ENCODE results near the gene PLEKHA7. TPM values are rescaled to one million over a fixed set of nuclear protein-coding genes. Genes with fewer than 3 reads are reported as not detected.

PLEKHA7 gene
- total RNA-seq, 1 experiment from 2014 or later, result 13.0 TPM

- peak; percentile 64; the same call in 1 of the 2 replicates for TF ChIP-seq KAT7 (CRISPR knock-in tag; IDR thresholded peaks at IDR 0.05; ENCODE audit: borderline replicate concordance)
Measured at GRCh38 chr11:16738193-16738946, 275.8 kb downstream of the PLEKHA7 start, which contains the start of gene C11orf58 (continued).

DNA sequence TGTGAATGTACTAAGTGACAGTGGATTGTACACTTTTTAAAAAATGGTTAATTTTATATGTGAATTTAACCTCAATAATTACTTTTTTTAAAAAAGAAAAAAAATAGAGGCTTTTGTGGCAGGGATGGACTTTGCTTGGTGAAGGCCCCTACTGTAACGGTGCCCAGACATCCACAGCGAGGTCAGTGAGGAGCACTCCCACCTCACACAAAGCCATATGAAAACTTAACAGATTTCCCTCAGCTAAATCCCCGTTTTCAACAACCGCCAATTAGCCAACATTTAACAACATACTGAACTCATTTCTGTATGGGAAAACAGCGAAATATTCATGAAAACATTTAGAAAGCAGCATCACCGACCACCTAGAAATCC is 276.4 kb downstream of the PLEKHA7 start:
- Mint-ChIP-seq H3K27ac (no peak overlapping the region; the same call in 1 of the 2 replicates), H3K36me3 (peaks cover 12% of the 10 kb centered on the region), H3K4me3 (no peak overlapping the region), H3K9me3 (peaks cover 8% of the 10 kb centered on the region), H3K4me1 (peaks cover 17% of the 10 kb centered on the region), H3K27me3 (ENCODE audit: low read depth) (peaks cover under 1% of the 10 kb centered on the region; the same call in 1 of the 2 replicates)
- ChIA-PET CTCF (interaction anchor here (0.6 to 1.7 kb wide), 3 partner anchors 36 to 124 kb away, joined by 3 to 11 read pairs (median 3); no protein-coding TSS in a partner anchor), POLR2A (interaction anchor here (1.1 to 1.7 kb wide), 2 partner anchors 13 to 340 kb away, joined by 3 read pairs; partner anchors contain the start of gene RPS13)
- DNase-seq (ENCODE audit: low spot score) (no peak), ATAC-seq (peak; percentile 7)
- no peak for TF ChIP-seq HMGA2 (CRISPR knock-in tag; IDR thresholded peaks at IDR 0.05)
- TF ChIP-seq FOXJ3 (CRISPR knock-in tag; IDR thresholded peaks at IDR 0.05; ENCODE audit: borderline replicate concordance), result no peak
- TF ChIP-seq ZBTB43 (CRISPR knock-in tag; IDR thresholded peaks at IDR 0.05), result no peak
- TF ChIP-seq, protein P1, sequence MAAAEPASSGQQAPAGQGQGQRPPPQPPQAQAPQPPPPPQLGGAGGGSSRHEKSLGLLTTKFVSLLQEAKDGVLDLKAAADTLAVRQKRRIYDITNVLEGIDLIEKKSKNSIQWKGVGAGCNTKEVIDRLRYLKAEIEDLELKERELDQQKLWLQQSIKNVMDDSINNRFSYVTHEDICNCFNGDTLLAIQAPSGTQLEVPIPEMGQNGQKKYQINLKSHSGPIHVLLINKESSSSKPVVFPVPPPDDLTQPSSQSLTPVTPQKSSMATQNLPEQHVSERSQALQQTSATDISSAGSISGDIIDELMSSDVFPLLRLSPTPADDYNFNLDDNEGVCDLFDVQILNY (CRISPR knock-in tag; IDR thresholded peaks at IDR 0.05), result no peak
- no peak for TF ChIP-seq GABPB1 (CRISPR knock-in tag; IDR thresholded peaks at IDR 0.05)
- TF ChIP-seq ARID4B (CRISPR knock-in tag; IDR thresholded peaks at IDR 0.05; ENCODE audit: borderline replicate concordance), result no peak

Other genes with a start within 250 kb of the PLEKHA7 start
- gene RPS13, start 63.3 kb upstream of the PLEKHA7 start, total RNA-seq (2021), result 1,191 to 1,268 TPM (median 1,200 TPM) in 3 replicates
- gene PIK3C2A, start 193.6 kb upstream of the PLEKHA7 start, total RNA-seq (2021), result 90.1 to 105 TPM (median 97.2 TPM) in 3 replicates

Measured in WTC11 (cell line).